ENCODE data around the gene CFAP58. TPM values are rescaled to one million over a fixed set of nuclear protein-coding genes. Genes with fewer than 3 reads are reported as not detected.

Gene CFAP58
- total RNA-seq, 4 donors from 2014 or later, result 0.29 to 2.2 (median 1.3) TPM

GRCh38 chr10:104415526-104416165, 62.0 kb downstream of the CFAP58 start:
- intact Hi-C loops (cut with DNase I; ENCODE audit: low total_unique reads), result no loop called here
- H3K27ac ChIP-seq, result no peak overlapping the region
- no peak for DNase-seq
- no peaks in the 10 kb centered on the region for H3K9me3 ChIP-seq
- no peak overlapping the region for H3K4me3 ChIP-seq
- H3K27me3 ChIP-seq, result no peaks in the 10 kb centered on the region
- no peaks in the 10 kb centered on the region for H3K36me3 ChIP-seq
- TF ChIP-seq POLR2A (IDR thresholded peaks at IDR 0.05) (no peak), CTCF (IDR thresholded peaks at IDR 0.05) (no peak)
- no peaks in the 10 kb centered on the region for H3K4me1 ChIP-seq

GRCh38 chr10:104416851-104417250, 63.2 kb downstream of the CFAP58 start:
- no peak for TF ChIP-seq CTCF (IDR thresholded peaks at IDR 0.05)
- TF ChIP-seq POLR2A (IDR thresholded peaks at IDR 0.05), result no peak
- DNase-seq, result no peak
- Histone ChIP-seq H3K27ac (no peak overlapping the region), H3K36me3 (no peaks in the 10 kb centered on the region), H3K27me3 (no peaks in the 10 kb centered on the region), H3K4me3 (no peak overlapping the region), H3K9me3 (no peaks in the 10 kb centered on the region), H3K4me1 (no peaks in the 10 kb centered on the region)
- intact Hi-C loops (cut with DNase I; ENCODE audit: low total_unique reads), result no loop called here

- DNase-seq, result no peak
- no peak for TF ChIP-seq POLR2A (IDR thresholded peaks at IDR 0.05)
- TF ChIP-seq CTCF (IDR thresholded peaks at IDR 0.05), result no peak
- Histone ChIP-seq H3K4me1 (no peaks in the 10 kb centered on the region), H3K9me3 (no peaks in the 10 kb centered on the region), H3K27me3 (no peaks in the 10 kb centered on the region), H3K36me3 (no peaks in the 10 kb centered on the region), H3K27ac (no peak overlapping the region), H3K4me3 (no peak overlapping the region)
- intact Hi-C loops (cut with DNase I; ENCODE audit: low total_unique reads), result no loop called here
Measured at GRCh38 chr10:104417637-104418292, 64.1 kb downstream of the CFAP58 start.

- no peak for DNase-seq
- no peak overlapping the region for H3K27ac ChIP-seq
- intact Hi-C loops (cut with DNase I; ENCODE audit: low total_unique reads), result no loop called here
- no peak overlapping the region for H3K4me3 ChIP-seq
- no peaks in the 10 kb centered on the region for H3K27me3 ChIP-seq
- no peaks in the 10 kb centered on the region for H3K9me3 ChIP-seq
- H3K36me3 ChIP-seq, result no peaks in the 10 kb centered on the region
- TF ChIP-seq POLR2A (IDR thresholded peaks at IDR 0.05) (no peak), CTCF (IDR thresholded peaks at IDR 0.05) (no peak)
- H3K4me1 ChIP-seq, result no peaks in the 10 kb centered on the region
Measured at GRCh38 chr10:104424719-104425118, 71.1 kb downstream of the CFAP58 start.

GRCh38 chr10:104427989-104428388, 74.4 kb downstream of the CFAP58 start:
- H3K4me3 ChIP-seq, result no peak overlapping the region
- intact Hi-C loops (cut with DNase I; ENCODE audit: low total_unique reads), result no loop called here

More at GRCh38 chr10:104427989-104428388, 74.4 kb downstream of the CFAP58 start:
- Histone ChIP-seq H3K9me3 (no peaks in the 10 kb centered on the region), H3K4me1 (no peaks in the 10 kb centered on the region), H3K27ac (no peak overlapping the region), H3K36me3 (no peaks in the 10 kb centered on the region), H3K27me3 (no peaks in the 10 kb centered on the region)
- DNase-seq, result no peak
- TF ChIP-seq CTCF (IDR thresholded peaks at IDR 0.05) (no peak), POLR2A (IDR thresholded peaks at IDR 0.05) (no peak)

Measured in uterus (tissue), 4 donors.